Measurements from ENCODE around the gene SPEF1. TPM values are rescaled to one million over a fixed set of nuclear protein-coding genes. Genes with fewer than 3 reads are reported as not detected.

Gene SPEF1
- total RNA-seq, 1 experiment from 2014 or later: 0.24 TPM

GRCh38 chr20:3823881-3824280 is 42.6 kb upstream of the SPEF1 start:
- H2BK5ac ChIP-seq (ENCODE audit: insufficient read length, low read length): no peak overlapping the region
- WGBS (ENCODE audit: extremely low coverage, insufficient read length, low lambda C conversion rate): no CpG with 5 or more reads among the region's 20 CpGs
- no peak overlapping the region for H4K5ac ChIP-seq (ENCODE audit: insufficient read length, low read depth, low read length)
- H3K23ac ChIP-seq (ENCODE audit: insufficient read length, low read depth, low read length): no peak overlapping the region
- H3K36me3 Mint-ChIP-seq (ENCODE audit: insufficient read depth in 1 of 3, low read depth in 3 of 3): peaks cover 0 to 2% (median 0%) of the 10 kb centered on the region in 3 experiments; a peak in 2 of 7 replicates
- no peak overlapping the region for H3K27ac Mint-ChIP-seq
- no peak for TF ChIP-seq CTCF (conservative IDR thresholded peaks at IDR 0.05)
- H4K91ac ChIP-seq (ENCODE audit: insufficient read length, low read depth, low read length): no peak overlapping the region
- no peaks in the 10 kb centered on the region for H3K79me2 ChIP-seq (ENCODE audit: insufficient read depth, low read length)
- no peaks in the 10 kb centered on the region; a peak in 1 of 5 replicates for H3K9me3 Mint-ChIP-seq
- H2BK20ac ChIP-seq (ENCODE audit: low read depth, low read length, poor library complexity, severe bottlenecking): no peak overlapping the region
- H2BK15ac ChIP-seq (ENCODE audit: low read depth, low read length): no peak overlapping the region
- H3K4me1 ChIP-seq (ENCODE audit: insufficient read depth, low read length): no peaks in the 10 kb centered on the region
- no peaks in the 10 kb centered on the region for H4K20me1 ChIP-seq (ENCODE audit: control insufficient read depth, insufficient read depth, insufficient read length)
- no peak overlapping the region for H3T11ph ChIP-seq (ENCODE audit: low read length)
- no peak overlapping the region for H2AK5ac ChIP-seq (ENCODE audit: insufficient read length, low read length)
- no peak overlapping the region for H3K14ac ChIP-seq (ENCODE audit: insufficient read depth, low read length)
- H3K27ac ChIP-seq (ENCODE audit: insufficient read length, low read depth, low read length): no peak overlapping the region
- H3K18ac ChIP-seq (ENCODE audit: insufficient read length, low read depth, low read length): no peak overlapping the region
- no peak overlapping the region for H3K4ac ChIP-seq (ENCODE audit: low read depth, low read length)
- H3K9me3 ChIP-seq (ENCODE audit: control insufficient read depth, low read depth, low read length): no peaks in the 10 kb centered on the region
- no peaks in the 10 kb centered on the region for H3K79me1 ChIP-seq (ENCODE audit: insufficient read depth, low read depth, low read length, poor library complexity, severe bottlenecking)
- no peaks in the 10 kb centered on the region for H3K23me2 ChIP-seq (ENCODE audit: insufficient read length, low read depth, low read length, poor library complexity, severe bottlenecking)
- no peaks in the 10 kb centered on the region for H3K27me3 ChIP-seq (ENCODE audit: insufficient read depth, low read length)
- no peak overlapping the region for H3K4me3 Mint-ChIP-seq
- no peak overlapping the region for H3K56ac ChIP-seq (ENCODE audit: insufficient read length, low read depth, low read length)
- H3K4me1 Mint-ChIP-seq: peaks cover 8 to 14% of the 10 kb centered on the region in 2 experiments
- H2BK120ac ChIP-seq (ENCODE audit: low read depth, low read length, poor library complexity, severe bottlenecking): no peak overlapping the region
- no peak overlapping the region for H3K4me2 ChIP-seq (ENCODE audit: insufficient read depth, insufficient read length, low read length)
- H2BK12ac ChIP-seq (ENCODE audit: insufficient read length, low read depth, low read length): no peak overlapping the region
- no peak overlapping the region for H2AFZ ChIP-seq (ENCODE audit: low read length)
- no peak overlapping the region for H3K9ac ChIP-seq (ENCODE audit: extremely low read depth, insufficient read length, low read length)
- H3K27me3 Mint-ChIP-seq (ENCODE audit: low read depth): no peaks in the 10 kb centered on the region
- no peak for DNase-seq
- no peak overlapping the region for H4K8ac ChIP-seq (replicated peaks; ENCODE audit: insufficient read length, low read depth, low read length)

All from H9 (cell line).